Stimulated activated CD8-positive, alpha-beta memory T cell treated with anti-CD3 and anti-CD28 coated beads, Interleukin-7, amount 100 ng/mL, for 24 hours (primary cell): ENCODE results near the gene IVD.

Experiments
- DNase-seq: peaks from one replicate; pipeline ENCODE4 v3.0.0-alpha.2; 2020; ENCODE audit warnings: low read depth

The IVD gene

DNA sequence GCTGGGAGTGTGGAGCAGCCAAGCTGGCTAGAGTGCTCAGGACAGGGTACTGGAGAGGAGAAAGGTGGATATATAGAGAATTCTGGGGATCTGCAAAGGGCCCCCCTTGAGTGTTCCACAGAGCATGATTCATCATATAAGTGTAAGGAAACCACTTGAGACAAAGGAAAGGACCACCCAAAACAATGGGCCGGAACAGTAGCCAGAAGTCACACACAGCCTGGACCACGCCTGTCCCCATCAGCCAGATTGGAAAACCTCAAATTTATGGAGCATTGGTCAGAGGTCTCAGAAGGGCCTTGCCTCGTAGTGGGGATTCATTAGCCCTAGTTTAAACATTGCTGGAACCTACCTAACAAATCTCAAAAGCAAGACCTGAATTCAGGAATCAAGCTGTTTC, 28.0 kb upstream of the IVD start:
- DNase-seq: no peak

DNA sequence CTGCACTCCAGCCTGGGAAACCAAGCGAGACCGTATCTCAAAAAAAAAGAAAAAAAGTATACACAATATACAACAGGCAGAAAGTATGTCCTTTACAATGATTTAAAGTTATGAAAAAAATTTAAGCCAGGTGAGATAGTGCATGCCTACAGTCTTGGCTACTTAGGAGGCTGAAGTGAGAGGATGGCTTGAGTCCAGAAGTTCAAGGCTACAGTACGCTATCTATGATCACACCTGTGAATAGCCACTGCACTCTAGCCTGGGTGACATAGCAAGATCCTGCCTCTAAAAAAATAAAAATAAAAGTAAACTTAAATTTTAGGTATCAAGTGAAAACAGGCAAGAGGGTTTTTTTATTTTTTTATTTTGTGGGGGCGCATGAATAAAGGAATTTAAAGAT, 26.2 kb upstream of the IVD start:
- no peak for DNase-seq

DNA sequence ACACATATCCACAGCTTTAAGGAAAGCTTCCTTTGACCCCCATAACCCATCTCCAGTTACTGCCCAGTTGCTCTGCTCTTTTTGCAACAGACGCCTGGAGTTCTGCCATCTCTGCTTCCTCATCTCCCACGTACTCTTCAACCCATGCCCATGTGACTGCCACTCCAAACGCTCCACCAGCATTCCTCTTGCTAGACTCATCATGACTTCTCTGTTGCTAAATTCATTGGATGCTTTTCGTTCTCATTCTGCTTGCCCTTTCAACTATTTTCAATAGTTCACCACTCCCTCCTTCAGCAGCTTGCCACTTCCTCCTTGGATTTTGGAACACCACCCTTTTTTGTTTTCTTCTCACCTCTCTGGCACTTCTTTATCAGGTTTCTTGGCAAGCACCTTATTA, 25.7 kb upstream of the IVD start:
- DNase-seq: no peak

DNA sequence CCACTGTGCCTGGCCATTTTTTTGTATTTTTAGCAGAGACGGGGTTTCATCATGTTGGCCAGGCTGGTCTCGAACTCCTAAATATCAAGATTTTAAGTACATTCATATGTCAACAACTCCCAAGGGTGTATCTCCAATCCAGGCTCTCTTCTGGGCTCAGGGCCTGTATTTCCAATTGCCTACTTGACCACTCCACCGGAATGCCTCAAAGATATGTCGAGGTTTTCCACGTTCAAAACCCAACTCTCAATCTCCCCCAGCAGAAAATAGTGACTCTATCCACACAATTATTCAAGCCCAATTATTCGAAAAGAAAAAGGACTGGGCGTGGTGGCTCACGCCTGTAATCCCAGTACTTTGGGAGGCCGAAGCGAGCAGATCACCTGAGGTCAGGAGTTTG, 25.0 kb upstream of the IVD start:
- DNase-seq: no peak

DNA sequence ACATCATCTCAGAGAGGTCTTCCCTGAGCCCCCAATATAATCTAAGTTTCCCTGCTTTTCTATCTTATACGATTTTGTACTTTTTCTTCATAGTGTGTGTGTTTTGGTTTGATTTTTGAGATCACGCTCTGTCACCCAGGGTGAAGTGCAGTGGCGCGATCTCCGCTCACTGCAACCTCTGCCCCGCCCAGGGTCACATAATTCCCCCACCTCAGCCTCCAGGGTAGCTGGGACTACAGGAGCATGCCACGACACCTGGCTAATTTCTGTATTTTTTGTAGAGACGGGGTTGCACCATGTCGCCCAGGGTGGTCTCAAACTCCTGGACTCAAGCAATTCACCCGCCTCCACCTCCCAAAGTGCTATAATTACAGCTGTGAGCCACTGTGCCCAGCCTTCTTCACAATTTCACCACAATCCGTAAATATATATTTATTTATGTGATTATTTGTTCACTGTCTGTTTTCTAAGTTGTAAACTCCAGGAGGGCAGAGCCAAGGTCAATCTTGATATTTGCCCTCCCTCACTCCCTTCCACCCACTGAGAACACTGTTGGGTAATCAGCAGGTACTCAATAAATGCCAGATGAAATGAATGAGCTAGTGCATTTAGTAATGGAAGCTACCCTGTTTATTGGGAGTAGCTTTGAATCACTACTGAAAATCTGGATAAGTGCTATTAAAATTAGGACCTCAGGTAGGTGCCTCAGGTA, 23.6 kb upstream of the IVD start:
- DNase-seq: no peak

DNA sequence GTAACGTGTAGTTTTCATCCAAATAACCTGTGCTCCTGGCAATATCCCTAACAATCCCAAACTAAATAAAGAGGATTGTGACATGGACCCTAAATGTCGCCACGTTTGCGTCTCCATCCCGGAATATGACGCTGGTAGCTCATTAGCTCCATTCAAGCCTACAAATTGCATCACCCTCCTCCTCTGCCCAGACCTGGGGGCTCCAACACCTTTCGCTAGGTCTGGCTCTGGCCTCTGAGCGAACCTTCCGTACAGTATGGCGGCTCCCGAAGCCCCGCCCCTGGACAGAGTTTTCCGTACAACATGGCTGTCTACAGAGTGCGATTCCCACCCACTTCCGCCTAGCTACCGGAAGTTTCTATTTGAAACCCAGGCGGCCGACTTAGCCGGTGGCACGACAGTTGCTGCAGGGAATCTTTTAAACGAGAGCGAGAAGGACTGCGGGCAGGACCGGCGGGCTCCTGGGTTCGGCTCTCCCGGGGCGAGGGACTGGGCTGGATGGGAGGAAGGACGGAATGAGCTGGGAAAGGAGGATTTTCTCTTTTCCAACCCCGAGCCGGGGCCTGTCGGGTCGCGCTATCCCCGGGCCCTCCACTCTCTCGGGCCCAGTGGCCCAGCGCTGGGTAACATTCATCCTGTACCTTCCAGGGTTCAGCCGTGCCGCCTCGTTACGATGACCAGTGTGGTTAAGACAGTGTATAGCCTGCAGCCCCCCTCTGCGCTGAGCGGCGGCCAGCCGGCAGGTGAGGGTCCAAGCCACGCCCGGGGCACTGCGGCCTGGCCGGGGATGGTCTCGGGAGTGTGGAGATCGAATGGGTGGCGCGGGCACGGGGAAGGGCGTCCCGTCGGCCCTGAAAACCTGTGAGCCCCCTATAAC, 22.8 kb upstream of the IVD start, which contains the start of gene KNSTRN:
KNSTRN (plus strand) TSS at position 142 of the 877 bp plus-strand sequence; CDS start at position 257, 115 bp downstream.
- peak; percentile 91 for DNase-seq

DNA sequence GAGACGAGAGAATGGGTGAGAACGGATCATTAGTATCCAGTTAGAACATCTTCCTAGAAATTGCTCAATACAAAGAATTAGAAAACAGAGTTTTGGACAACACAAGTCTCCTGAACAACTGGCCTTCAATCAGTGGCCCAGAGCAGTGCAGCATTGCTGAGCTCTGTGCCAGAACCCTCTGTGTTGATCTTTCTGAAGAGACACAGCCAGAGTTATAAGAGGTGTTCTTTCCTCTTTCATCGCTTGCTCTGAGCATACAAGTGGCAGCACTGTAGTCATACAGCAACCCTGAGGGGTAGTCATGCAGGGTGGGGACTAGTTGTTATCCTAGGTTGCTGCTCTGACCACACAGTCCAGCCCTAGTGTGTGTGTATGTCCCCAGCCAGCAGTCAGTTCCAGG, 19.1 kb upstream of the IVD start:
- DNase-seq: no peak

DNA sequence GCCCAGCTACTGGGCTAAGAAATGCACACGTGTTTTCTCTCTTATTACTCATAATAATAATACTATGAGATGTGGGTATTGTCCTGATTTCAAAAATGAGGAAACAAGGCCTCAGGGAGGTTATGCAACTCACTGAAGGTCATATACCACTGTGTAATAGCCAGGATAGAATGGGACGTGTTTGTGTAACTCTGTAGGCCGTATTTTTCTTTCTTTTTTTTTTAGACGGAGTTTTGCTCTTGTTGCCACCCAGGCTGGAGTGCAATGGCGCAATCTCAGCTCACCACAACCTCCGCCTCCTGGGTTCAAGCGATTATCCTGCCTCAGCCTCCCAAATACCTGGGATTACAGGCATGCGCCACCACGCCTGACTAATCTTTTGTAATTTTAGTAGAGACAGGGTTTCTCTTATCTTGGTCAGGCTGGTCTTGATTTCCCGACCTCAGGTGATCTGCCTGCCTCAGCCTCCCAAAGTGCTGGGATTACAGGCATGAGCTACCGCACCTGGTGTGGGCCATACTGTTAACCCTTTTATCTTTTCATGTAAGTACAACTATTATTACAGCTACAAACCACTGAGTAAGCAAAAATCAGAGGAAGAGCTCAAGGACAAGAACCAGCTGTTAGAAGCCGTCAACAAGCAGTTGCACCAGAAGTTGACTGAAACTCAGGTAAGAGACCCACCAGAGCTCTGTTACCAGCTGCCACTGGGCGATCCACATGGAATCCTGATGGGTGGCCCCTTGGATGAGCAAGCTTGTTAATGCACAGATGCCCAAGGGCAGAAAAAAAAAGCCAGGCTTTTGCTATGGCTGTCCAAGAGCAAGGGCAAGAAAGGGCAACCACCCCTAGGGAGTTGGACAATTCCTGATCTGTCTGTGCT, 16.4 kb upstream of the IVD start:
- no peak for DNase-seq

DNA sequence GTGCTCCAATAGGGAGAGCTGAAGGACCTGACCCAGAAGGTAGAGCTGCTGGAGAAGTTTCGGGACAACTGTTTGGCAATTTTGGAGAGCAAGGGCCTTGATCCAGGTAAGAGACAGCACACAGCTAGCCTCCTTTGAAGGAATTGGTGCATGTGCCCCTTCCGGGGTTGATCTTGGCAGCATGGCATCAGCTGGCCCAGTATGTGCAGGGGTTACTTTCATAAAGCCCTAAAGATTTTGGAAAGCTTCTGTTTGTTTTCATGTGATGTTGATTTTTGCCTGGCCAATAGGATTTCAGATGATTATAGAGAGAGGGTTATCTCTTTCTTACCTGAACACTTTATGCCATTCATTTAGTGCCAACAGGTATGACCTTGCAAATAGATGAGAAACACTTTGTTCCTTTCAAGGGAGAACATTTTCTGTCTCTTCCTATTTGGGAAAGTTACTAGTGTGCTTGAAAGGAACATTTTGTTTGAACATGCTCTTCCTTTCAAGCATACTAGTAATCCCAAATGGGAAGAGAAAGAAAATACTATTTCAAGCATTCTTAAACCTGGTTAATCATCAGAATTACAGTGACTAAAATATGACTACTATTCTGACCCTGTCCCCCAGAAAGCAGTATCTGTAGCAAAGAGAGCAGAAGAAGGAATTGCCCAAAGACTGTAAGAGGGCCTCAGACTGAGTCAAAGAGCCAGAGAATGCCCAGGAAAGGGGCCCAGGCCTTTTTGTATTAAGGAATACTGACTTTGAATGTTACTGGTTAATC, 15.6 kb upstream of the IVD start:
- DNase-seq: no peak

DNA sequence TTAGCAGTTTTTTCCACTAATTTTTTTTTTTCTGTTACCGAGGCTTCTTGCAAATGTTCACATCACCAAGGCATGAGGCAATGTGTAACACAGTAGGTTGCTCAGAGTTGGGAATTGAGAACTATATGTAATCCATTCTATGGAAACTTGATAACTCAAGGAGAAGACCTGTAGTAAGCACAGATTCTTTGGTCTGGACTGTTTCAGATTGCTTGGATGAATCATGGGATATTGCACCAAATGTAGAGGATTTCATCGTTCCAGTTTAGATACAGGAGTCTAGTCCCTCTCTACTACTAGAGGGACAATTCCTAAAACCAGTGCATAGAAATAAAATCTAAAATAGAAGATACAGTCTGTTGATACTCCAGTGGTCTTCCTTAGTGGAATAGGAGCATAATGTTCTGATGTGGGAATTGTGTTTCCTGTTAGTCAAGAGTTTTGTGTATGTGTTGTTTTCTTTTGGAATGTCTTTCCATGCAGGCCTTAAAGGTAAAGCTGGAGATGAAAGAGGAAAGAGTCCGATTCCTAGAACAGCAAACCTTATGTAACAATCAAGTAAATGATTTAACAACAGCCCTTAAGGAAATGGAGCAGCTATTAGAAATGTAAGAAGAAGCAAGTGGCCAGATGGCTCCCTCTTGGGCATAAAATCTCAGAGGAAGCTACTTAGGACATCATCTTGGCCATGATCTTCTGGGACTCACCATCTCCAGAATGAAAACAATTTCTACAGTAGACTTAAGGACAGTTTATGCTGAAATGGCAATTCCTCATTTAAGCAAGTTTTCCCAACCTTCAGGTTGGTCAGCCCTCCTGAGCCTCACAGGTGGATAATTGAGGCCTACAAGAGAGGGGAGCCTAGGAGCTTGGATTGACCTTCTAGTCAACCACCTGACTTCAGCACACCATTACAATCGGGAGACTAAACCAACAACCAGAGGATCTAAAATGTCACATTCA, 12.3 kb upstream of the IVD start:
- DNase-seq: no peak

DNA sequence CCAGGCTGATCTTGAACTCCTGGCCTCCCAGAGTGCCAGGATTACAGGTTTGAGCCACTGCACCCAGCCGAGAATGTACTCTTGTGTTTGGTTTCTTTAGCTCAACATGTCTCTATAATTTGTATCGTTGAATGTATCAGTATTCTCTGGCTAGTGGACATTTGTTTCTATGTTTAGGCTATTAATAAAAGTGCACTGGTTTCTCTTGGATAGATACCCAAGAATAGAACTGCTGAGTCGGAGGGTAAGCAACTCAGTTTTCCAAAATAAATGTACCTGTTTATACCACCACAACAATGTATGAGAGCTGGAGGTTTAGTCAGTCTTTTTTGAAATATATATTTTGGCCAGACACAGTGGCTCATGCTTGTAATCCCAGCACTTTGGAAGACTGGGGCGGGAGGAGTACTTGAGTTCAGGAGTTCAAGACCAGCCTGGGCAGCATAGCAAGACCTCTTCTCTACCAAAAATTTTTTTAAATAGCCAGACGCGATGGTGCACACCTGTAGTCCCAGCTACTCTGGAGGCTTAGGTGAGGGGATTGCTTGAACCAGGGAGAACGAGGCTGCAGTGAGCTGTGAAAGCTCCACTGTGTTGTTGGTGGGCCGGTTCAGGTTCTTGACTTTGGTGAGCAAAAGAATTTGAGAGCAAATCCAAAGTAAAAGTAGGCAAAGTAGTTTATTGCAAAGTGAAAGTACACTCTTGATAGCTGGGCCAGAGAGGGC, 7.7 kb upstream of the IVD start:
- no peak for DNase-seq

DNA sequence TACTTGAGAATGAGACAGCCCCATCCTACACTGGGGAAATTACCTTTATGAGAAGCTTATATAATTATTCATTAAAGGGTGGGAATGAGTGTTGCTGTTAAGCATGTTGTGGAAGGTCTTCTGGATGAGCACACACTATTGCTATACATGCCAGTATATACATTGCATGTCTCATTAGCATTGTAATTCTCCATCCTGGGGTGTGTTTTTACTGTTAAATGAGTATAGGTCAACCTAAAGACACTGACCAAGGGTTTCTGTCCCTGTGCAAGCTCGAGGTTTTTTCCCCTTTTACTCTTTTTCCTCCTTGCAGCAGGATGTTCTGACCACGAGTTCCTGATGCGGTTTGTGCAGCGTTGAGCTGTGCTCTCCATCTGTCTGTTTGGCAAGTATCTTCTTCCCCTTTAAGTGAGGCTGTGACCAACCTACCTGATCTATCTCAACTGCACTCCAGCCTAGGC, 7.2 kb upstream of the IVD start:
- no peak for DNase-seq

DNA sequence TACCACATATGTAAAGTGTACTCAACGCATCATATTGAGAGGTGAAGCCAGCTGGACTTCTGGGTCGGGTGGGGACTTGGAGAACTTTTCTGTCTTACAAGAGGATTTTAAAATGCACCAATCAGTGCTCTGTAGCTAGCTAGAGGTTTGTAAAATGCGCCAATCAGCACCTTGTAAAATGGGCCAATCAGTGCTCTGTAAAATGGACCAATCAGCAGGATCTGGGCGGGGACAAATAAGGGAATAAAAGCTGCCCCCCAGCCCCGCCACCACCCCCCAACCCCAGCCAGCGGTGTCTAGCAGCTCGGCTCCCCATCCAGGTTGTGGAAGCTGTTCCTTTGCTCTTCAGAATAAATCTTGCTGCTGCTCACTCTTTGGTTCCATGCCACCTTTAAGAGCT, 6.2 kb upstream of the IVD start:
- DNase-seq: no peak

DNA sequence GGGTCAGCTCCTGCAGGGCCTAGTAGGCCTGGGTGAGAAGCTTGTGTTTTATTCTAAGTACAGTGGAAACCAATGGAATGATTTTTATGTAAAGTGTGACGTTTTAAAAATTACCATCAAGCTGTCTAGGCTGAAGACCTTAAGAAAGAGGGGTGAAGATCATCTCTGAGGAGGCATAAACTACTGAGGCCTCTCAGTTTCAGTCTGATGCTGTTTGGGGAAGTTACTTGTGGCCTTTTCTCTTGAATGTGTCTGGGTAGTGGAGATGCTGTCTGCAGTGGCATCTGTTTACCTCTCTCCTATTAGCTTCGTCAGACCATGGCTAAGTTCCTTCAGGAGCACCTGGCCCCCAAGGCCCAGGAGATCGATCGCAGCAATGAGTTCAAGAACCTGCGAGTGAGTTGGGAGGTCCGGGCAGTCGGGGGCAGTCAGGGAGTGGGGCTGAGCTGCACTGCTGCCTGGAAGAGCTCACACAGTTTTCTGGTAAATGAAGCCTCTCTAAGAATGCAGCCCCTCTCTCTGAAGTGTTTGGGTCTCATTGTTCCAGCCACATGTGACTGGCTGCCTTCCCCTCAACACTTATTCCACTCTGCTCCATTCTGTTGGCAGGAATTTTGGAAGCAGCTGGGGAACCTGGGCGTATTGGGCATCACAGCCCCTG, 1.9 kb downstream of the IVD start:
- DNase-seq: no peak

DNA sequence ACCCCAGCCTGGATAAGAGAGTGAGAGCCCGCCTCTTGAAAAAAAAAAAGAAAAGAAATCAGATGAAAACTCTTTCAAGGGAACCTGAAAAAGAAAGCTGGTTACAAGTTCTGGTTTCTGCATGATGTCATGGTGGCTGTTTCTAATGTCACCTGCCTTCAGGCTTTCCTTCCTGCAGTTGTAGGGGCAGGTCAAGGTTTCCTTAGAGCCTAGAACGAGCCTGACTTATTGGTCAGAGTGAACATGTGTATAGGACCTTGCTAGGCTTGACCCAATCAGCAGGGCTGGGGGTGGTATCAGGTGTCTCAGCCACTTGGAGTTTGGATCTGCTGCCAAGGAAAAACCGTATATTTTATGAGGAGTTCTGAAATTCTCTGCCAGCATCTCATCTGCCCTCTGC, 3.8 kb downstream of the IVD start:
- DNase-seq: no peak

DNA sequence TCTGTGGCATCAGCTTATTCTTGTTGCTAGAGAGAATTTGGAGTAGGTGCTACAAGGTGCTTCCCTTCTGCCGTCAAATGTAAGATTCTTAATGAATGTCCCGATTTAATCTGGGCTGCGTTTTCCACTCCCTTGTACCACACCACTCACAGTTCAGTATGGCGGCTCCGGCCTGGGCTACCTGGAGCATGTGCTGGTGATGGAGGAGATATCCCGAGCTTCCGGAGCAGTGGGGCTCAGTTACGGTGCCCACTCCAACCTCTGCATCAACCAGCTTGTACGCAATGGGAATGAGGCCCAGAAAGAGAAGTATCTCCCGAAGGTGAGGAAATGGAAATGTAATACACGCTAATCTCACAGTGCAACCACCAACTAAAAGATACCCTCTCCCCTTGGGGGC, 4.9 kb downstream of the IVD start:
- no peak for DNase-seq

DNA sequence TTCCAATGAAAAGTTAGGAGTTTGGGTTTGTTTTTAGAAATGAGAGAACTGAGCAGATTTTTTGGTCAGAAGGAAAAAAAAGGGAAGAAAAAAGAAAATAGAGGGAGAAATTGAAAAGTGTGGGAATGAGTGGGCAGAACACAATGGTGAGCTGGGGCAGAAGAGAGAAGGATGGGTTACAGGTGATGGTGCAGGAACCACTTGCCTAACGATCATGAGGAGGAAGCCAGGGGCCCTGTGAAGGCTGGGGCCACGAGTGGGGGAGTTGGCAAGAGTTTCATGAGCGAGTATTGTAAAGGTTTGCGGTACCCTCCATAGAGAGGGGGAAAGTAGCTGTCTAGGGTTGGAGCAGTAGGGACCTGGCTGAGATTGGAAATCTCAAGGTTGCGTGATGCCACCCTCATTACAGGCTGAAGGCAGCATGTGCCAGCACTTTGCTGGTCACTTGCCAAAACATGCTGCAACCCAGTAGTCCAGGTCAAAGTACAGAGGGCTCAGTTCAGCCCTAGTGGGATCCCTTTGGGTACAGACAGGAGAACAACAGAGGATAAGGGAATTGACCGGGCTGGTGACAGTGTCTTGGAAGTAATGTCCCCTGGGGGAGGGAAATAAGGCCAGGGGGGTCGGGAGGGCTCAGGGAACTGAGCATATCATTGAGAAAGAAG, 6.6 kb downstream of the IVD start:
- DNase-seq: no peak

DNA sequence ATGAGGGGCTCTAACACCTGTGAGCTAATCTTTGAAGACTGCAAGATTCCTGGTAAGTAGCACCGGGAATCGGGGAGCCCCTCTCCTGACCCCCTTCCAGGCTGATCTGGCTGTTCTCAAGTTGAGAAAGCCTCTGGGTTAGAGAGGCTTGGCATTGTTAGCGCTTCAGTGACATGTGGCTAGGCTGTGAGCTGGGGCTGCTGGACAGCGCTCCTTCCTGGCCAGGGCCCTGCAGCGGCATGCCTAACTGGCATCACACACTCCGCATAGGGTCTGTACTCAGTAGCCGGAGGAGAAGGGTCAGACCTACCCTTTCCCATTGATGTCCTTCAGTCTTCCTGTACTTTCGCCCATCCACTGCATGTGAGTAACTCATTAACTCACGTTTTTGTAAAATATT, 7.4 kb downstream of the IVD start:
- no peak for DNase-seq

DNA sequence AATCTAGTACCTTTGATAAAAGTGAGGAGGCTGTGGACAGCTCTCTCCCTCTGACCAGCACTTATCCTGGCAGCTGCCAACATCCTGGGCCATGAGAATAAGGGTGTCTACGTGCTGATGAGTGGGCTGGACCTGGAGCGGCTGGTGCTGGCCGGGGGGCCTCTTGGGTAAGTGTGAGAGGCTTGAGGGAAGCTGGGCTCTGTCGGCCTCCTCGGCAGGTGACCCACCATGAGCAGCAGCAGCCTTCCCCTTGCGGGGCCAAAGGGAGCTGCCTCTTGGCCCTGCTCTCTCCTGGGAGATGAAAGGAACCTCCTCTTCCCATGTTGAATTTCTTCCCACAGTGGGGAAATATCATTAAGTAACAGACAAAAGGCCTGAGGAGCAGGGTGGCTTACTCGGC, 9.2 kb downstream of the IVD start:
- no peak for DNase-seq
